B cell (primary cell): Measurements from ENCODE around the gene ARHGAP42. TPM values are rescaled to one million over a fixed set of nuclear protein-coding genes. Genes with fewer than 3 reads are reported as not detected.

Experiments
- ATAC-seq: fragments of 200-7000 bp; cut with Tn5 transposase; one replicate; pipeline ENCODE4 v1.10.0; 2021; ENCODE audit warnings: low read depth, mild to moderate bottlenecking, moderate number of reproducible peaks, moderate library complexity
- CTCF ChIA-PET: fragments of 350-600 bp; sonication (Branson Sonifier 250); formaldehyde crosslinking; loops from one replicate; lab custom pipeline; 2021; ENCODE audit warnings: antibody characterized with exemption, inconsistent platforms; lab: Charles Lee
- POLR2A ChIA-PET: fragments of 350-600 bp; sonication (Branson Sonifier 250); formaldehyde crosslinking; loops from one replicate; lab custom pipeline; 2021; ENCODE audit warnings: antibody characterized with exemption; lab: Charles Lee
- DNase-seq: peaks from one replicate; pipeline ENCODE4 v3.0.0; 2013
- H2AFZ ChIP-seq: 2 replicates; pipeline ENCODE4 v1.6.1; 2012; ENCODE audit warnings: mild to moderate bottlenecking, low read depth, low read length; ENCODE audit not compliant: insufficient read depth, poor library complexity, severe bottlenecking
- H3K27ac ChIP-seq, 2 donors: 1 replicate in 1 of 2; 2 replicates in 1 of 2; pipeline ENCODE4 v1.5.1; 2012 to 2013; ENCODE audit warnings: low read length in 2 of 2, mild to moderate bottlenecking in 2 of 2, moderate library complexity in 1 of 2
- H3K27me3 ChIP-seq, 4 experiments: fragments of 200-600 bp in 1 of 4; sonication (generic) in 1 of 4; replicated peaks in 1 of 4; 1 replicate in 2 of 4; 2 replicates in 2 of 4; pipeline versions ENCODE4 v1.6.1 to v1.7.0; 2013 to 2016; ENCODE audit warnings: low read length in 3 of 4, mild to moderate bottlenecking in 2 of 4, mixed read lengths in 1 of 4, moderate library complexity in 1 of 4; ENCODE audit not compliant: insufficient read depth in 4 of 4, control insufficient read depth in 3 of 4; ENCODE audit errors: control extremely low read depth in 1 of 4
- H3K36me3 ChIP-seq, 2 experiments: replicated peaks in 1 of 2; 1 replicate in 1 of 2; 2 replicates in 1 of 2; pipeline versions ENCODE4 v1.6.1 to v1.7.1; 2013; ENCODE audit warnings: low read length in 1 of 2; ENCODE audit not compliant: insufficient read depth in 2 of 2, control insufficient read depth in 1 of 2; ENCODE audit errors: control extremely low read depth in 1 of 2, extremely low read depth in 1 of 2
- H3K4me1 ChIP-seq, 2 donors: fragments of 200-600 bp in 1 of 2; sonication (generic) in 1 of 2; 1 replicate in 1 of 2; 2 replicates in 1 of 2; pipeline versions ENCODE4 v1.5.1 to v1.6.1; 2013 to 2017; ENCODE audit warnings: low read length in 2 of 2; ENCODE audit not compliant: control insufficient read depth in 2 of 2, insufficient read depth in 2 of 2
- H3K4me2 ChIP-seq: replicated peaks from 2 replicates; pipeline ENCODE3; 2012; ENCODE audit warnings: mild to moderate bottlenecking, low read depth, low read length; ENCODE audit not compliant: poor library complexity, severe bottlenecking
- H3K4me3 ChIP-seq, 5 experiments: fragments of 200-600 bp in 1 of 5; sonication (generic) in 1 of 5; 1 replicate in 3 of 5; 2 replicates in 2 of 5; pipeline versions ENCODE4 v1.5.1 to v1.7.0; 2011 to 2016; ENCODE audit warnings: low read length in 4 of 5, mild to moderate bottlenecking in 4 of 5, low read depth in 2 of 5, control low read depth in 1 of 5, moderate library complexity in 1 of 5; ENCODE audit not compliant: insufficient read depth in 1 of 5; ENCODE audit errors: control extremely low read depth in 1 of 5, extremely low read depth in 1 of 5
- H3K79me2 ChIP-seq: fragments of 200-600 bp; sonication (generic); one replicate; pipeline ENCODE4 v1.6.0; 2016; ENCODE audit warnings: low read length; ENCODE audit not compliant: control insufficient read depth, insufficient read depth
- H3K9ac ChIP-seq: fragments of 200-600 bp; sonication (generic); 2 replicates; pipeline ENCODE4 v1.6.1; 2017; ENCODE audit warnings: mild to moderate bottlenecking, low read length, moderate library complexity
- H3K9me3 ChIP-seq, 3 donors: one replicate each; pipeline versions ENCODE4 v1.6.1 to v1.7.1; 2013; ENCODE audit warnings: low read length in 2 of 3; ENCODE audit not compliant: control insufficient read depth in 2 of 3, insufficient read depth in 1 of 3; ENCODE audit errors: control extremely low read depth in 1 of 3
- H4K20me1 ChIP-seq: 2 replicates; pipeline ENCODE4 v1.6.0; 2012; ENCODE audit warnings: mild to moderate bottlenecking, low read length; ENCODE audit not compliant: insufficient read depth, control insufficient read depth, poor library complexity, severe bottlenecking
- H3K27ac Mint-ChIP-seq: one replicate; pipeline ENCODE4 v1.8.0; 2021; ENCODE audit warnings: mixed read lengths
- H3K27me3 Mint-ChIP-seq: one replicate; pipeline ENCODE4 v1.8.0; 2021; ENCODE audit warnings: mixed read lengths
- H3K4me1 Mint-ChIP-seq: one replicate; pipeline ENCODE4 v1.8.0; 2021; ENCODE audit warnings: mixed read lengths
- H3K4me3 Mint-ChIP-seq: one replicate; pipeline ENCODE4 v1.8.0; 2021; ENCODE audit warnings: mixed read lengths
- H3K9me3 Mint-ChIP-seq: one replicate; pipeline ENCODE4 v1.8.0; 2022; ENCODE audit warnings: mixed read lengths; ENCODE audit not compliant: insufficient read depth
- EZH2 ChIP-seq: IDR thresholded peaks from 2 replicates; pipeline ENCODE4 v1.6.1; 2012; ENCODE audit warnings: borderline replicate concordance, low read depth, mild to moderate bottlenecking, moderate library complexity, low read length; ENCODE audit not compliant: insufficient read depth, poor library complexity, severe bottlenecking
- WGBS: methylation state at CpG from one replicate; pipeline ENCODE4 v1.1.5; 2013; ENCODE audit warnings: missing lambda C conversion rate; ENCODE audit not compliant: insufficient coverage; 5-methylcytosine and 5-hydroxymethylcytosine counted together
- intact Hi-C: fragments of 100-400 bp; cut with micrococcal nuclease; formaldehyde crosslinking; loops from one replicate; pipeline ENCODE4 v1.10.0; 2022
- polyA plus RNA-seq: library from polyadenylated mRNA; depleted of rRNA; stranded (reverse); fragments of >200 nt; gene quantifications from 2 replicates; pipeline ENCODE4 v1.2.3, GENCODE V29; 2012
- total RNA-seq, 2 donors: library from RNA; stranded (reverse); fragments of 120-200 nt in 1 of 2; gene quantifications; 1 replicate in 1 of 2; 2 replicates in 1 of 2; pipeline versions ENCODE4 v1.2.3 to v1.2.4, GENCODE V29; 2013 to 2022
- TF ChIP-seq, protein P1 (sequence below): fragments of 200-600 bp; IDR thresholded peaks from one replicate; pipeline ENCODE4 v1.8.0; 2022; ENCODE audit warnings: antibody characterized with exemption, mild to moderate bottlenecking

Gene ARHGAP42
- total and polyA plus RNA-seq, 2 donors (not counting 1 experiment from before 2014, with no cell fraction given): 3.8 to 4.9 TPM

DNA sequence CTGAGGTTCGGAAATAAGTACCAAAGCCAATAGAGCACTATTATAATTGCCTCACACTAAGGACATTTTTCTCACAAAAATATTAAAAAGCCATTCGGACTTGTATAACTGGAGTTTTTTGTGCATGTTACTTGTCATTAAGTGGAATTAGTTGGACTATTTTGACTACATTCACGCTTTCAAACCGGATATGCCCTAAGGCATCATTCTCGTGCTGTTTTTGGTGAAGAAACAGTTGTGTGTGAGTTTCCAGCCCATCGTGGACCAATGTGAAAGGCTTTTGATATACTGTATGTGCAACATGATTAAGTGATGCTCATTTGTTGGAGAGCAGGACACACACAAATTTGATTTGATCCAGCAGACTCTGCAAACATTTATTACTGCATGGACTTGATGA, 249.7 kb downstream of the ARHGAP42 start:
- ATAC-seq: no peak
- H3K4me1 ChIP-seq: peaks cover 2 to 7% of the 10 kb centered on the region in 2 donors
- intact Hi-C loops: no loop called here

DNA sequence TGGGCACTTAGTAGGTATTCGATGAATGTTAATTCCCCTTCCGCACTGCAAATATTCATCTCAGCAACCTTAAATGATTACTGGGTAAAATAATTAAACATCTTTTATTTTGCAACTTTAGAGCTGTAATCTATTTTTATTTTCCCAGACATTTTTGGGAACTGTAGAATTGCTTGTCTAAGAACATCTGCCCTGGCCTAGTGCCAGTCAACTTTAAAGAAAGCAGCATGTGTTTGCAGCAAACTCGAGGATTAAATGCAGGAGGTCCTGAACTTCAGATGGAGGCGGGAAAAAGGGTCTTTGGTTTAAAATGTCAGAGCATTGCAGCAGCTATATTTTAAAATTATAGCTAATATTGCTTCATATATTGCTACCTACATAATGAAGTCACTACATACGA, 252.5 kb downstream of the ARHGAP42 start:
- no peak overlapping the region for H3K4me2 ChIP-seq
- ATAC-seq: no peak
- H3K27ac Mint-ChIP-seq: no peak overlapping the region
- no peaks in the 10 kb centered on the region for H4K20me1 ChIP-seq
- no peaks in the 10 kb centered on the region for H3K4me1 Mint-ChIP-seq
- intact Hi-C loops: no loop called here
- no peak overlapping the region for H2AFZ ChIP-seq
- no peak overlapping the region for H3K4me3 ChIP-seq
- no peak for TF ChIP-seq EZH2
- TF ChIP-seq, protein P1, sequence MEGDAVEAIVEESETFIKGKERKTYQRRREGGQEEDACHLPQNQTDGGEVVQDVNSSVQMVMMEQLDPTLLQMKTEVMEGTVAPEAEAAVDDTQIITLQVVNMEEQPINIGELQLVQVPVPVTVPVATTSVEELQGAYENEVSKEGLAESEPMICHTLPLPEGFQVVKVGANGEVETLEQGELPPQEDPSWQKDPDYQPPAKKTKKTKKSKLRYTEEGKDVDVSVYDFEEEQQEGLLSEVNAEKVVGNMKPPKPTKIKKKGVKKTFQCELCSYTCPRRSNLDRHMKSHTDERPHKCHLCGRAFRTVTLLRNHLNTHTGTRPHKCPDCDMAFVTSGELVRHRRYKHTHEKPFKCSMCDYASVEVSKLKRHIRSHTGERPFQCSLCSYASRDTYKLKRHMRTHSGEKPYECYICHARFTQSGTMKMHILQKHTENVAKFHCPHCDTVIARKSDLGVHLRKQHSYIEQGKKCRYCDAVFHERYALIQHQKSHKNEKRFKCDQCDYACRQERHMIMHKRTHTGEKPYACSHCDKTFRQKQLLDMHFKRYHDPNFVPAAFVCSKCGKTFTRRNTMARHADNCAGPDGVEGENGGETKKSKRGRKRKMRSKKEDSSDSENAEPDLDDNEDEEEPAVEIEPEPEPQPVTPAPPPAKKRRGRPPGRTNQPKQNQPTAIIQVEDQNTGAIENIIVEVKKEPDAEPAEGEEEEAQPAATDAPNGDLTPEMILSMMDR: no peak
- DNase-seq: no peak
- no peak overlapping the region for H3K27ac ChIP-seq
- H3K9me3 Mint-ChIP-seq: no peaks in the 10 kb centered on the region
- no peaks in the 10 kb centered on the region for H3K9me3 ChIP-seq
- 50% methylated on average over 1 of the region's 5 CpGs for WGBS
- no peaks in the 10 kb centered on the region for H3K27me3 Mint-ChIP-seq
- H3K27me3 ChIP-seq: no peaks in the 10 kb centered on the region
- H3K79me2 ChIP-seq: no peaks in the 10 kb centered on the region
- POLR2A ChIA-PET: no interaction called here
- no peak overlapping the region for H3K9ac ChIP-seq
- no peaks in the 10 kb centered on the region for H3K4me1 ChIP-seq
- CTCF ChIA-PET: no interaction called here
- H3K36me3 ChIP-seq: peaks cover 3 to 7% of the 10 kb centered on the region in 2 experiments
- H3K4me3 Mint-ChIP-seq: no peak overlapping the region

More for the DNA sequence above, 249.7 kb downstream of the ARHGAP42 start:
- no peaks in the 10 kb centered on the region for H3K27me3 Mint-ChIP-seq
- H3K9ac ChIP-seq: no peak overlapping the region
- H3K27ac ChIP-seq: no peak overlapping the region
- H3K9me3 Mint-ChIP-seq: no peaks in the 10 kb centered on the region
- H4K20me1 ChIP-seq: no peaks in the 10 kb centered on the region
- POLR2A ChIA-PET: no interaction called here
- TF ChIP-seq, protein P1: no peak
- TF ChIP-seq EZH2: no peak
- H2AFZ ChIP-seq: no peak overlapping the region
- peaks cover 3 to 7% of the 10 kb centered on the region in 2 experiments for H3K36me3 ChIP-seq
- DNase-seq: no peak
- no peak overlapping the region for H3K4me3 Mint-ChIP-seq
- no peaks in the 10 kb centered on the region for H3K79me2 ChIP-seq
- H3K4me1 Mint-ChIP-seq: peaks cover 8% of the 10 kb centered on the region
- H3K27ac Mint-ChIP-seq: no peak overlapping the region
- H3K27me3 ChIP-seq: no peaks in the 10 kb centered on the region
- CTCF ChIA-PET: interaction anchor here (0.7 kb wide), 1 partner anchor 865 kb away, joined by 3 read pairs; no protein-coding TSS in a partner anchor
- WGBS: 89% methylated on average over 4 of the region's 6 CpGs
- H3K9me3 ChIP-seq: no peaks in the 10 kb centered on the region
- H3K4me3 ChIP-seq: no peak overlapping the region
- no peak overlapping the region for H3K4me2 ChIP-seq
